ENCODE results near the gene ZC3H12A.
A peak's percentile ranks its signal among the peaks of the same experiment; 100 is the strongest.

GRCh38 chr1:37474046-37474696 is at the start of gene ZC3H12A:
- TF ChIP-seq POLR2A (IDR thresholded peaks at IDR 0.05) (peak; percentile 99), CTCF (IDR thresholded peaks at IDR 0.05) (peak in 1 of 6 experiments; percentile 21)

Data from Peyer's patch (tissue), 4 donors.